ENCODE measurements around the gene PKHD1.

DNA sequence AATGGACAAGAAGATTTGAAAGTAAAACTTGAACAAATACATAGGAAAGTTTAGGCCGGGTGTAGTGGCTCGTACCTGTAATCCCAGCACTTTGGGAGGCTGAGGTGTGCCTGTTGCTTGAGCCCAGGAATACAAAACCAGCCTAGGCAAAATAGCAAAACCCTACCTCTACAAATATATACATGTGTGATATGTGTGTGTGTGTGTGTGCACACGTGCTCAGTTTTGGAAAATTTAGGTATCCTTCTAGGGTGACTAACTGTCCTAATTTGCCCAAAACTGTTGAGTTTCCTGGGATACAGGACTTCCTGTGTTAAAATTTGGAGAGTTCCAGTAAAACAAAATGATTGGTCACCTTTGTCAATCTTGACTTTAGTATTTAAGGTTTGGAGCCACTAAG is 503.2 kb downstream of the PKHD1 start:
- no peak for TF ChIP-seq CTCF (IDR thresholded peaks at IDR 0.05)
- TF ChIP-seq POLR2A (IDR thresholded peaks at IDR 0.05): no peak
